Loucy (cell line): Measurements from ENCODE around the gene C1QL1.
A peak's percentile ranks its signal among the peaks of the same experiment; 100 is the strongest.

Source experiments
- EZH2phosphoT487 ChIP-seq: fragments of 200-600 bp; IDR thresholded peaks from 2 replicates; pipeline ENCODE4 v1.6.1; 2018; ENCODE audit warnings: antibody characterized with exemption, mild to moderate bottlenecking, moderate library complexity, borderline replicate concordance
- TF ChIP-seq, protein P1 (sequence below): fragments of 200-600 bp; sonication (generic); conservative IDR thresholded peaks from 2 replicates; pipeline ENCODE4 v1.5.1; 2014; ENCODE audit warnings: mild to moderate bottlenecking, antibody characterized with exemption, low read length

DNA sequence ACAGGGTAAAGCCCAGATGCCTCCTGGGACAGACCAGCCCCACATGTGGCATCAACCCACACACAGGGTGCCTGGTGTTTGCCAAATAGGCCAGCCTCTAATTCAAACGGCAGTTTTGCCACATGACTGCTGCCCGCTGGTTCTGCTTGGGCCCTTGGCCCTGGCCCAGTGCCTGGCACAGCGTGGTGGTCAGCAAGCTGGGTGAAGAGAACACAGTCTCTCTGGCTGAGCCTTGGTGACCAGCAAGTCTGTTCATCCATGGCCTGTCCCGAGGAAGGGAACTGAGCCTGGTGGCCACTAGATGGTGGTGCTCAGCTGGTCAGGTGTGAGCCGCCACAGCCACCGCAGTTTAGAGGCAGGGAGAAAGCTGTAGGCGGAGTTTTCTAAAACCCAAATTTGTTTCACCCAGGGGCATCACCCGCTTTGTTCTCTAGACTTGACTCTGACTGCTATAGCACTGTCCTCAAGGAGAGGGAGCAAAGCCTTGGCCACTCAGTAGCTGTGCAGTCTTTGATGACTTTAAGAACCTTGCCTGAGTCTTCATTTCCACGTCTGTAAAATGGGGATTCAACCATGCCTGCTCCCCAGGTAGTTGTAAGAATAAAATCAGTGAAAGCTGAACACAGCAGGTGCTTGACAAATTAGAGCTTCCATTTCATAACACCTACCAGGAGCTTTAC lies 48.1 kb downstream of the C1QL1 start:
- no peak for TF ChIP-seq EZH2phosphoT487
- TF ChIP-seq, protein P1, sequence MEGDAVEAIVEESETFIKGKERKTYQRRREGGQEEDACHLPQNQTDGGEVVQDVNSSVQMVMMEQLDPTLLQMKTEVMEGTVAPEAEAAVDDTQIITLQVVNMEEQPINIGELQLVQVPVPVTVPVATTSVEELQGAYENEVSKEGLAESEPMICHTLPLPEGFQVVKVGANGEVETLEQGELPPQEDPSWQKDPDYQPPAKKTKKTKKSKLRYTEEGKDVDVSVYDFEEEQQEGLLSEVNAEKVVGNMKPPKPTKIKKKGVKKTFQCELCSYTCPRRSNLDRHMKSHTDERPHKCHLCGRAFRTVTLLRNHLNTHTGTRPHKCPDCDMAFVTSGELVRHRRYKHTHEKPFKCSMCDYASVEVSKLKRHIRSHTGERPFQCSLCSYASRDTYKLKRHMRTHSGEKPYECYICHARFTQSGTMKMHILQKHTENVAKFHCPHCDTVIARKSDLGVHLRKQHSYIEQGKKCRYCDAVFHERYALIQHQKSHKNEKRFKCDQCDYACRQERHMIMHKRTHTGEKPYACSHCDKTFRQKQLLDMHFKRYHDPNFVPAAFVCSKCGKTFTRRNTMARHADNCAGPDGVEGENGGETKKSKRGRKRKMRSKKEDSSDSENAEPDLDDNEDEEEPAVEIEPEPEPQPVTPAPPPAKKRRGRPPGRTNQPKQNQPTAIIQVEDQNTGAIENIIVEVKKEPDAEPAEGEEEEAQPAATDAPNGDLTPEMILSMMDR = peak; percentile 89
